GM12878 (cell line): ENCODE measurements around the gene SEC24A. TPM values are rescaled to one million over a fixed set of nuclear protein-coding genes. Genes with fewer than 3 reads are reported as not detected.

Experiments used
- ATAC-seq: fragments of 200-7000 bp; cut with Tn5 transposase; 3 replicates; pipeline ENCODE4 v1.9.1; 2020; ENCODE audit warnings: mild to moderate bottlenecking, moderate library complexity
- BruUV-seq: library from RNA; stranded (reverse); fragments of 400-500 nt; replicated peaks from 2 replicates; lab custom pipeline; 2021; lab: Mats Ljungman, UMichigan
- CTCF ChIA-PET: fragments of 300-600 bp; sonication (Branson Sonifier 250); formaldehyde crosslinking; extraction: SDS; loops from one replicate; lab custom pipeline; 2021; ENCODE audit warnings: inconsistent platforms; lab: Yijun Ruan, JAX
- POLR2A ChIA-PET: fragments of 350-600 bp; formaldehyde crosslinking; extraction: SDS; loops from one replicate; lab custom pipeline; 2021; ENCODE audit warnings: inconsistent platforms; lab: Charles Lee
- RAD21 ChIA-PET: fragments of 300-600 bp; sonication (Branson Sonifier 250); formaldehyde crosslinking; loops from one replicate; lab custom pipeline; 2023; ENCODE audit warnings: antibody characterized with exemption; ENCODE audit not compliant: unreplicated experiment; lab: Charles Lee
- SMC1A ChIA-PET: fragments of 300-600 bp; sonication (Branson Sonifier 250); formaldehyde crosslinking; loops from one replicate; lab custom pipeline; 2023; ENCODE audit not compliant: unreplicated experiment, uncharacterized antibody; lab: Charles Lee
- DNase-seq: peaks from one replicate; pipeline ENCODE4 v3.0.0-alpha.2; 2011; ENCODE audit warnings: low read depth, low spot score
- FAIRE-seq: peaks from 3 replicates; lab custom pipeline; 2011; peaks lifted over from hg19 to GRCh38; lab: Jason Lieb, UNC
- H2AFZ ChIP-seq: 2 replicates; pipeline ENCODE4 v1.6.0; 2011; ENCODE audit warnings: low read depth, low read length, control low read depth; ENCODE audit not compliant: control insufficient read depth
- H3K27ac ChIP-seq: 2 replicates; pipeline ENCODE4 v1.5.1; 2011; ENCODE audit warnings: control low read depth; ENCODE audit not compliant: control insufficient read depth, insufficient read depth
- H3K27me3 ChIP-seq, 2 experiments: replicated peaks in 1 of 2; 2 replicates each; pipeline versions ENCODE4 v1.6.0 to v1.6.1; 2011; ENCODE audit warnings: low read length in 1 of 2; ENCODE audit not compliant: control insufficient read depth in 2 of 2, insufficient read depth in 2 of 2
- H3K36me3 ChIP-seq, 2 experiments: 2 replicates each; pipeline ENCODE4 v1.5.1; 2011; ENCODE audit warnings: low read length in 1 of 2; ENCODE audit not compliant: control insufficient read depth in 2 of 2, insufficient read depth in 2 of 2
- H3K4me1 ChIP-seq: 2 replicates; pipeline ENCODE4 v1.6.1; 2011; ENCODE audit warnings: mild to moderate bottlenecking, low read length, moderate library complexity, mixed read lengths; ENCODE audit not compliant: control insufficient read depth, insufficient read depth
- H3K4me2 ChIP-seq: 2 replicates; pipeline ENCODE4 v1.6.0; 2011; ENCODE audit warnings: control low read depth; ENCODE audit not compliant: control insufficient read depth, insufficient read depth
- H3K4me3 ChIP-seq: fragments of 200-600 bp; sonication (generic); 2 replicates; pipeline ENCODE4 v1.5.1; 2016
- H3K79me2 ChIP-seq: 2 replicates; pipeline ENCODE4 v1.6.0; 2011; ENCODE audit warnings: low read length; ENCODE audit not compliant: control insufficient read depth, insufficient read depth
- H3K9ac ChIP-seq: 2 replicates; pipeline ENCODE4 v1.8.0; 2011; ENCODE audit warnings: low read length, control low read depth, mixed read lengths; ENCODE audit not compliant: control insufficient read depth, insufficient read depth
- H3K9me3 ChIP-seq: replicated peaks from 3 replicates; pipeline ENCODE4 v1.5.1; 2011; ENCODE audit warnings: mild to moderate bottlenecking, low read length; ENCODE audit not compliant: control insufficient read depth, insufficient read depth
- H4K20me1 ChIP-seq: 2 replicates; pipeline ENCODE4 v1.6.0; 2011; ENCODE audit not compliant: control insufficient read depth, insufficient read depth
- ATF3 ChIP-seq: IDR thresholded peaks from 2 replicates; pipeline ENCODE4 v1.6.1; 2011; ENCODE audit warnings: low read depth, mild to moderate bottlenecking, low read length, moderate library complexity, borderline replicate concordance; ENCODE audit errors: extremely low read depth
- RFX5 ChIP-seq: IDR thresholded peaks from 2 replicates; pipeline ENCODE4 v1.6.1; 2011; ENCODE audit warnings: low read depth, low read length, improper control_type of control experiment
- TARDBP ChIP-seq: IDR thresholded peaks from 2 replicates; pipeline ENCODE4 v1.6.1; 2016; ENCODE audit warnings: borderline replicate concordance
- ZNF217 ChIP-seq: fragments of 450-650 bp; IDR thresholded peaks from 2 replicates; pipeline ENCODE4 v1.6.1; 2017; ENCODE audit warnings: antibody characterized with exemption, mild to moderate bottlenecking
- WGBS: methylation state at CpG from one replicate; pipeline ENCODE4 v1.1.6; 2016; ENCODE audit warnings: low lambda C conversion rate; ENCODE audit not compliant: insufficient replicate concordance, insufficient coverage; ENCODE audit errors: missing lambda C conversion rate; 5-methylcytosine and 5-hydroxymethylcytosine counted together
- in situ Hi-C: fragments of 300-500 bp; cut with MboI; formaldehyde crosslinking; loops from 9 replicates; pipeline ENCODE4 v1.14.3; 2018; ENCODE audit warnings: mixed read lengths
- intact Hi-C: fragments of 100-400 bp; cut with micrococcal nuclease; formaldehyde crosslinking; loops from one replicate; pipeline ENCODE4 v1.14.2; 2022; ENCODE audit not compliant: unreplicated experiment
- polyA plus RNA-seq, 11 experiments: library from polyadenylated mRNA; depleted of rRNA in 4 of 11; unstranded in 6 of 11; stranded (reverse) in 5 of 11; fragments of >200 nt; fragmentation: Nextera tagmentation in 4 of 11; fragmentation: Illumina TruSeq in 1 of 11; extraction: Ambion mirVana in 4 of 11; extraction: Trizol in 1 of 11; gene quantifications; 1 replicate in 1 of 11; 2 replicates in 10 of 11; pipeline versions ENCODE4 v1.2.1 to v1.2.3, GENCODE V29; 2011 to 2016; ENCODE audit warnings: inconsistent platforms in 2 of 11, missing spikeins in 2 of 11, low read depth in 1 of 11
- total RNA-seq, 4 experiments: library from RNA; depleted of rRNA in 3 of 4; stranded (reverse); fragments of >200 nt in 3 of 4; fragmentation: Illumina TruSeq in 1 of 4; extraction: Trizol in 1 of 4; gene quantifications; 2 replicates each; pipeline versions ENCODE4 v1.2.1 to v1.2.3, GENCODE V29; 2013 to 2021

Gene SEC24A
- total and polyA plus RNA-seq, 10 of the 15 experiments (the other 5 are each of a cell fraction or from before 2014, with no cell fraction given) = 7.1 to 52.2 (median 22.8) TPM

GRCh38 chr5:134769206-134769605, 120.6 kb downstream of the SEC24A start:
- ChIA-PET CTCF (no interaction called here), POLR2A (interaction anchor here (0.6 to 0.7 kb wide), 2 partner anchors 42 to 48 kb away, joined by 3 to 5 read pairs; no protein-coding TSS in a partner anchor), SMC1A (interaction anchor here (1.2 kb wide), 1 partner anchor 15 kb away, joined by 3 read pairs; no protein-coding TSS in a partner anchor), RAD21 (no interaction called here)
- H3K4me1 ChIP-seq = no peaks in the 10 kb centered on the region
- H3K79me2 ChIP-seq = no peaks in the 10 kb centered on the region
- no peak overlapping the region for H3K27ac ChIP-seq
- no peak overlapping the region for H3K9ac ChIP-seq
- no peaks in the 10 kb centered on the region for H3K27me3 ChIP-seq
- in situ Hi-C loops = no loop called here
- H3K9me3 ChIP-seq = no peaks in the 10 kb centered on the region
- 100% methylated on average over 3 of the region's 4 CpGs for WGBS
- H4K20me1 ChIP-seq = no peaks in the 10 kb centered on the region
- DNase-seq = no peak
- ATAC-seq = no peak
- TF ChIP-seq ATF3 = no peak
- TF ChIP-seq ZNF217 = no peak
- no peak for TF ChIP-seq RFX5
- H2AFZ ChIP-seq = no peak overlapping the region
- no peak overlapping the region for H3K4me2 ChIP-seq
- no peak for FAIRE-seq
- no TSS peak for BruUV-seq
- no peak overlapping the region for H3K4me3 ChIP-seq
- intact Hi-C loops = no loop called here
- H3K36me3 ChIP-seq = peaks cover 2 to 16% of the 10 kb centered on the region in 2 experiments; a peak in 3 of 4 replicates

- ChIA-PET CTCF (interaction anchor here (0.9 kb wide), 1 partner anchor 13 kb away, joined by 4 read pairs; no protein-coding TSS in a partner anchor), SMC1A (no interaction called here), POLR2A (interaction anchor here (0.5 kb wide), 1 partner anchor 58 kb away, joined by 4 read pairs; no protein-coding TSS in a partner anchor)
- no TSS peak for BruUV-seq
- intact Hi-C loops (no loop called here), in situ Hi-C loops (no loop called here)
- no peaks in the 10 kb centered on the region for H3K9me3 ChIP-seq
- no peaks in the 10 kb centered on the region for H3K27me3 ChIP-seq
- ATAC-seq (no peak), DNase-seq (no peak), FAIRE-seq (no peak)
- no peak overlapping the region for H3K4me3 ChIP-seq
- H3K4me2 ChIP-seq = no peak overlapping the region
- no peaks in the 10 kb centered on the region for H3K4me1 ChIP-seq
- no peaks in the 10 kb centered on the region for H4K20me1 ChIP-seq
- TF ChIP-seq TARDBP = no peak
- TF ChIP-seq, all 136 proteins: peak for 0
- RAD21 ChIA-PET = no interaction called here
- Histone ChIP-seq H3K9ac (no peak overlapping the region), H3K79me2 (no peaks in the 10 kb centered on the region), H3K36me3 (peaks cover 3 to 15% of the 10 kb centered on the region in 2 experiments), H3K27ac (no peak overlapping the region), H2AFZ (no peak overlapping the region)
- 84% methylated on average over 10 of the region's 10 CpGs for WGBS
Measured at GRCh38 chr5:134772461-134773125, 124.0 kb downstream of the SEC24A start.
